Tibial artery (tissue), 4 donors: Measurements from ENCODE around the gene MAML2.

Experiments used
- DNase-seq, 2 donors: peaks; one replicate each; pipeline ENCODE4 v3.0.0-alpha.2; 2019
- H3K27ac ChIP-seq, 2 donors: fragments of 200-600 bp; sonication (generic) in 1 of 2; 1 replicate in 1 of 2; 2 replicates in 1 of 2; pipeline ENCODE4 v1.5.1; 2018 to 2019; ENCODE audit warnings: mild to moderate bottlenecking in 1 of 2
- H3K27me3 ChIP-seq, 2 donors: fragments of 200-600 bp; sonication (generic) in 1 of 2; one replicate each; pipeline versions ENCODE4 v1.5.1 to v1.6.0; 2016 to 2019
- H3K36me3 ChIP-seq, 3 donors: fragments of 200-600 bp; sonication (generic) in 2 of 3; one replicate each; pipeline ENCODE4 v1.5.1; 2016 to 2019; ENCODE audit warnings: mild to moderate bottlenecking in 2 of 3
- H3K4me1 ChIP-seq, 4 donors: fragments of 200-600 bp; sonication (generic) in 2 of 4; 1 replicate in 3 of 4; 2 replicates in 1 of 4; pipeline ENCODE4 v1.5.1; 2016 to 2019
- H3K4me3 ChIP-seq, 2 donors: fragments of 200-600 bp; sonication (generic) in 1 of 2; 1 replicate in 1 of 2; 2 replicates in 1 of 2; pipeline ENCODE4 v1.5.1; 2018 to 2019; ENCODE audit warnings: mild to moderate bottlenecking in 2 of 2
- H3K9me3 ChIP-seq, 3 donors: fragments of 200-600 bp; sonication (generic) in 1 of 3; one replicate each; pipeline ENCODE4 v1.5.1; 2016 to 2019
- CTCF ChIP-seq, 2 experiments: fragments of 200-600 bp in 1 of 2; fragments of 450-650 bp in 1 of 2; IDR thresholded peaks; one replicate each; pipeline ENCODE4 v1.5.1; 2017 to 2019; ENCODE audit warnings: antibody characterized with exemption in 2 of 2, mild to moderate bottlenecking in 1 of 2, moderate library complexity in 1 of 2
- intact Hi-C: fragments of 100-400 bp; cut with DNase I; formaldehyde crosslinking; loops from one replicate; pipeline ENCODE4 v1.15.0; 2023; ENCODE audit warnings: low total_unique reads

The MAML2 gene

DNA sequence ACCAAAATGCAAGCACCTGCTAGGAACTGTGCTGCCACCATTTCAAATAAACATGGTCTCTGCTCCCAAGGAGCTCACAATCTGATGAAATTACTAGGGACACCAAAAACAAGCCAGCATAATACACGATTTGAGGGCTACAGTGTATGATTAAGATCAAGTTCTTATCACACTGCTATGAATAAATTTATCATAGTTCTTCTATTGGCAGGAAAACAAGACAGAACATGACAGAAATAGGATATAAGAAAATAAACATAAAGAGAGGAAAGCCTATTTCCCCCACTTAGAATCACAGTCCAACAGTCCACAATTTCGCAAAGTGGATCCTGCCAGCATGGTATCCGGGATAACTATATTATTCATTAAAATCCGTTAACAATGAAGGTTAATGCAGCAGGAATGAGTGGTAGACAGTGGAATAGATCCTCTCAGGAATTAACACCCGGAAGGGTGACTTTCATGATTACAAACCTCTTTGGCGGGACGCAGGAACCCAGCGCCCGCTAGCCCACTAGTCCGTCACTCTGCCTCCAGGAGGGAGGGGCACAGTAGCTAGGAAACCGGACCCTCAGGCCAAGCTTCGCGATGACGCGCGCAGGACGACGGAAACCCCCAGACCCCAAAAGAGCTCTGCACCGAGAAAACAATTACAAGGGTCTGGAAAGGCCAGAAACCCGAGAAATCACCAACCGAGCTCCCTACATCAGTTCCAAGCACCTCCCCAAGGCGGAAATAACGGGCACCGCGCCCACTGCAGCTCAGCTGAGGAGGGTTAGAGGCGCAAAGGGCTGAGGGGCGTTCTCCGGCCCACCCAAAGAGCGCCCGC is 46.1 kb upstream of the MAML2 start:
- H3K36me3 ChIP-seq, result peaks cover 0 to 4% (median 0%) of the 10 kb centered on the region in 3 donors
- intact Hi-C loops, result no loop called here
- peaks cover 0 to 30% (median 5%) of the 10 kb centered on the region in 4 donors for H3K4me1 ChIP-seq
- peak overlapping the region; percentile 77 to 92 for H3K4me3 ChIP-seq
- no peaks in the 10 kb centered on the region for H3K27me3 ChIP-seq
- TF ChIP-seq CTCF (IDR thresholded peaks at IDR 0.05), result no peak
- peak overlapping the region; percentile 80 to 90 for H3K27ac ChIP-seq
- no peaks in the 10 kb centered on the region for H3K9me3 ChIP-seq
- DNase-seq, result no peak

- no peak for DNase-seq
- intact Hi-C loops, result no loop called here
- H3K36me3 ChIP-seq, result peaks cover 6 to 21% (median 19%) of the 10 kb centered on the region in 3 donors
- TF ChIP-seq CTCF (IDR thresholded peaks at IDR 0.05), result no peak
- H3K4me1 ChIP-seq, result peaks cover 0 to 15% (median 0%) of the 10 kb centered on the region in 4 donors
- no peaks in the 10 kb centered on the region for H3K9me3 ChIP-seq
- H3K27ac ChIP-seq, result no peak overlapping the region
- H3K4me3 ChIP-seq, result no peak overlapping the region
- H3K27me3 ChIP-seq, result no peaks in the 10 kb centered on the region
Observed at GRCh38 chr11:96385187-96385586, 42.2 kb upstream of the MAML2 start.

DNA sequence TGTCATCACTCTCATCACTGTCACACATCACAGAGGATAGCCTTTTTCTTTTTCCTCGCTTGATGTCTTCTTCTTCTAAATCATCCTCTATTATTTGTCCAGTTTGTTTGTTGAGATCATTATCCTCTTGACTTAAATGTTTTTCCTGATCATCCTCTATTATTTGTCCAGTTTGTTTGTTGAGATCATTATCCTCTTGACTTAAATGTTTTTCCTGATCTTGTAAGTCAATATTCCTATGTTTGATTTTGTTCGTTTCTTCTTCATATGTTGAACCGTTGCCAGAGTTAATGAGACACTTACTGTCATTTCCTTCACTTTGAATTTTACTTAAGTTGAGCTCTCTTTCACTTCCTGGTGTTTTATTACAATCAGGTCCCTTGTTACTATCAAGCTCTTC is 41.2 kb upstream of the MAML2 start:
- Histone ChIP-seq H3K36me3 (peaks cover 6 to 21% (median 19%) of the 10 kb centered on the region in 3 donors), H3K9me3 (no peaks in the 10 kb centered on the region), H3K4me3 (no peak overlapping the region), H3K4me1 (peaks cover 0 to 15% (median 0%) of the 10 kb centered on the region in 4 donors), H3K27me3 (no peaks in the 10 kb centered on the region), H3K27ac (no peak overlapping the region)
- intact Hi-C loops, result no loop called here
- DNase-seq, result no peak
- TF ChIP-seq CTCF (IDR thresholded peaks at IDR 0.05), result no peak

DNA sequence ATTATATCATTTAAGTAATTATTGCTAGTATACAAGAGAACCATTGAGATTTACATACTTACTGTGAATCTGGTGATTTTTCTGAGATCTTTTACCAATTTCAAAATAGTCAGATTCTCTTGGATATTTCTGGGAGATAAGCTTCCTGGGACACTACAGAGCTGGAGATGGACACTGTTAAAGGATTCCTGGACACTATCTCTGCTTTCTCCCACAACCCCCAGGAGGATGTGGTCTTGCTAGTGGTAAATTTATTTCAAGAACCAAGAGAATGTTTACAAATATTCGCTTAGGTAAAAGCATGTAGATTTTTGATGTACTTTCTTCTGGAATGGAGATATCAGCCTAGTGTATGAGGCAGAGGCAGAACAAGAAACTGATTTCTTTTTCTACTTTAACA is 33.8 kb upstream of the MAML2 start:
- Histone ChIP-seq H3K4me3 (no peak overlapping the region), H3K4me1 (no peaks in the 10 kb centered on the region), H3K27ac (no peak overlapping the region), H3K27me3 (no peaks in the 10 kb centered on the region), H3K36me3 (peaks cover 7 to 20% (median 18%) of the 10 kb centered on the region in 3 donors), H3K9me3 (no peaks in the 10 kb centered on the region)
- TF ChIP-seq CTCF (IDR thresholded peaks at IDR 0.05), result no peak
- intact Hi-C loops, result no loop called here
- DNase-seq, result no peak

DNA sequence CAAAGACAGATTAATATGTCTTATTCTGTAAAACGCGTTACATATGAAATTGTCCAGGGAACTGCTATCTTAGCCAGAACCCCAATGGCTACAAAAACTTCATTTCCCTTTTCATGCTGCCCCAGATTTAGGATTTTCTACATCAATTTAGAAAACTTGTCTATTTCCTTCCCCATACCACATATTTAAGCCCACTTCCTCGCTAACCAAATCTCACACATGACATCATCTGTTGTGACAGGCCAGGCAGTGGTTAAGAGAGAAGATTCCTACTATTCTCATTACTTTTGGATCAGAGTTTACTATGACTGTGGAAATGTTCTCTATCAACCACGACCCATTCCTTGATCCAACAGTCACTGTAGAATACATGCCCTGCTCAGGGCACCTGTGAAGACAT is 30.8 kb upstream of the MAML2 start:
- no peaks in the 10 kb centered on the region for H3K4me1 ChIP-seq
- H3K27me3 ChIP-seq, result no peaks in the 10 kb centered on the region
- no peak for TF ChIP-seq CTCF (IDR thresholded peaks at IDR 0.05)
- no peak overlapping the region for H3K27ac ChIP-seq
- DNase-seq, result no peak
- no peaks in the 10 kb centered on the region for H3K9me3 ChIP-seq
- H3K36me3 ChIP-seq, result peaks cover 23 to 39% (median 34%) of the 10 kb centered on the region in 3 donors
- H3K4me3 ChIP-seq, result no peak overlapping the region
- intact Hi-C loops, result no loop called here
